ENCODE measurements around the gene SDCCAG8.

Gene SDCCAG8

DNA sequence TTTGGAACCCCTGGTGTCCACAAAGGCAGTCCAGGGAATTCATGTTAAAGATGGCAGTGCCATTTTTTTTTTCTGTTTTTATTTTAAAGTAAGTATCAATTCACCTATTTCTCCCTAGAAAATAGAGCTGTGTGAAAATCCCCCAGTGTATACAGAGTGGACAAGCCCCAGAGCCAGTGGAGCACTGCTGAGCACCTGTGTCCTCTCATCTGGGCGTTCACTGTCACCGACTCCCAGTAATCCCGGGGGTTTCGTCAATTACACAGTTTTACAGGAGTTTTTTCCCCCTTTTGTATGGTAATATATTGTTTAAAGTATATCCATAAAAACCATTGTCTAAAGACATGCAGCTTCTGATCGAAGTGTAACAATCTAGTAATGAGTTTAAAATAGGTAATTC lies 175.8 kb downstream of the SDCCAG8 start:
- DNase-seq: no peak

DNA sequence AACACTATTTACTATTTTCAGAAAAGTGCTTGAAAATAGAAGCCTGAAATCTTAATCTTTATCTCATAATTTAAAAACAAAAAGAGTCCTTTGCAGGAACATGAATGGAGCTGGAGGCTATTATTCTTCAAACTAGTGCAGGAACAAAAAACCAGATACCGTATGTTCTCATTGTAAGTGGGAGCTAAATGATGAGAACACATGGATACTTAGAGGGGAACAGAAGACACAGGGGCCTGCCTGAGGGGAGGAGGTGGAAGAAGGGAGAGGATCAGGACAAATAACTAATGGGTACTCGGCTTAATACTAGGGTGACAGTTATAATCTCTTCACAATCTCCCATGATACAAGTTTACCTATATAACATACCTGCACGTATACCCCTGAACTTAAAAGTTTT lies 176.3 kb downstream of the SDCCAG8 start:
- DNase-seq: no peak

DNA sequence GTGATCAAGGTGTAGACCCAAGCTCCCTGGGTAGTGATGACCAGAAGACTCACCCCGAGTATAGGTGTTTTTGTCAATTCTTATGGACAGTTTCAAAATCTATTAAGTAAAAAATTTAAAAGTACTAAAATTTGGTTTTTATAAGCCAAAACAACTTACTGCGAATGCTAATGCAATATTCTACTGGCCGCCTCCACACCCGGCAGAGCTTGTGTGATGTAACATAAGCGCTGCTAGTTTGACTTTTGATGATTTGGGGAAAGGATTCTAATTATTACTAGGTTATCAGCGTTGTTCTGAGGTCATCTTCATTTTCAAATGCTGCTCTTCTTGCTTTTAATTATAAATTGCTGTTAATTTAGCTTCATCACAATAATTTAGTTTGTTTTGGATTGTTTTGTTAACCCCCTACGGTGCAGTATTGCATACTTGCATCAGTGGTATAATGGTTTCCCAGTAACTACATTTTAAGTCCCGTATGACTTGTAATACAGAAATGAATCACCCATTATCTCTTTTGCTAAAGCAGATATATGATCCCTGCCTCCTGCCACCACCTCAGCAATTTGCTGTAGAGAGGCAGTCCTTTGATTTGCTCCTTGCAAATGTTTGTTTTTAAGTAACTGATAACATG lies 178.0 kb downstream of the SDCCAG8 start:
- no peak for DNase-seq

DNA sequence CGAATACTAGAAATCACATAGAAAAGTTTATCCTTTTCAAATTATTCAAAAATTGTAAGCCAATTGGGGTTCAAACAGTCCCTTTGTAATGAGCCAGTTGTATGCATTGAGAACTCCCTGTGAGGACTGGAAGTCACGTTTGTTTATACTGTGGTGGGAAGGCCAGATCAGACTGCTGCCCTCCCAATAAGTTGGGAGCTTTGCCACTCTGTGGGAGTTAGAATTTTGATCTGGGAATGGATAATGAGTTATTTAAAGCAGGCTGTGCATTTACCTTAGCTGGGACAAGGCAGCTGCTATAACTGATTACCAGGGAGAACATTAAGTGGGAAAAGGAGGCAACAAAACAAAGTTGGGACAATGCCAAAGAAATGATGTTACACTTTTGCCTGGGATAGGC lies 178.8 kb downstream of the SDCCAG8 start:
- DNase-seq: no peak

DNA sequence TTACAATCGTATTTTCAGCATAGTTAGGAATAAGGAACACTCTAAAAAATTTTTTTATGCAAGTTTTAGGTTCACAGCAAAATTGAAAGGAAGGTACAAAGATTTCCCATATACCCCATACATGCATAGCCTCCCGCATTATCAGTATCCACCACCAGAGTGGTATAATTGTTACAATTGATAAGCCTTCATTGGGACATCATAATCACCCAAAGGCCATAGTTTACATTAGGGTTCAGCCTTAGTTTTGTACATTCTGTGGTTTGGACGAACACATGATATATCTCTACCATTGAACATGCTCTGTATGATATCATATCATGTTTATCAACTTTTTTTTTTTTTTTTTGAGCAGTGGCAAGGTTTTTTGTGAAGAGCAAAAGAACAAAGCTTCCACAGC lies 180.0 kb downstream of the SDCCAG8 start:
- DNase-seq: no peak

DNA sequence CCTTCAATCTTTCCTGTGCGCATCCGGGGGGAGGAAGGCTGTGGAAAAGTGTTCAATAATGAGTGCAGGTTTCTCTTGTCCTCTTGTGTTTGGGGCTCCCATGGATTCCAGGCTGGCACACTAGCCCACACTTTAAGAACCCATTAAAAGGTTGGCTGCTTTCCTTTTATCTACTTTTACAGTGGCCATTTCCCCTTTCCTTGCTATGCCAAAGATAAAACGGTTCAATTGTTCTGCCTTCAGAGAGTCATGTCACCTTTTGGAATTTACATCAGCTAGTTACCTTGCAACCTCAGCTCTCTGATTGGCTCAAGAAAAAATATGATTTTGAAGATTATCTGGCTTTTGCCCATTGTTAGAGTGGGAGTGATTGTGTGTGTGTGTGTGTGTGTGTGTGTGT lies 182.3 kb downstream of the SDCCAG8 start:
- DNase-seq: no peak

DNA sequence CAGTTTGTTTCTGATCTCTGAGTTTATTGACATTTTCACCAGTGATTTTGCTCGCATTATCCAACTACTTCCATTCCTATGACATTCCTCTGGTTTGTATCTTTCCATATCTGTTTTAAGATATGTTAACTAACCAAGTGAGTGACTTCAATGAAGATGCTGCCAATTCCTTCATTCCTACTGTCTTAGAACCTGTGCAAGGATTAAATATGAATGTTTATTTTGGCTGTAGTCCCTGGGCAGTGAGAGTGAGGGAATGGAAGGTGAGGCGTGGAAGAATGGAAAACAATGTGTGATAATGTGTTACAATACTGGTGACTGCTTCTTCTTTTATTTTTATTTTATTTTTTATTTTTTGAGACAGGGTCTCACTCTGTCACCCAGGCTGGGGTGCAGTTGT lies 183.0 kb downstream of the SDCCAG8 start:
- no peak for DNase-seq

DNA sequence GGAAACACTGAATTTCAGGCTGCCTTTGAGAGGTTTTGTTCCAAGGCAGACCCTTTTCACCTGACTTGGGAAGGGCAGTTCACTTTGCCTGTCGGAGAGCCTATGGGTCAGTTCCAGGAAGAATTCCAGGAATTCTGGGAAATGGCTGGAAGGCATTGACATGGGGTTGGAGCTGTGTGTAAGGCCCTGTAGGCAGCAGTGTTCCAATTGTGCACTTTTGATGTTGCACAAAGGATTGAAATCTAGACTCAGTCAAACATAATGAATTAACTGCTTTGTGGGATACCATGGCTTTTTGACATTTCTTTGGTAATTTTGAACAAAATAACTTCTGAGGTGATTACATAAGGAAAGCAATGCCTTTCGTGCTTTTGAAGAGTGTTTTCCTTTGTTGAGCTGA lies 184.6 kb downstream of the SDCCAG8 start:
- DNase-seq: no peak

DNA sequence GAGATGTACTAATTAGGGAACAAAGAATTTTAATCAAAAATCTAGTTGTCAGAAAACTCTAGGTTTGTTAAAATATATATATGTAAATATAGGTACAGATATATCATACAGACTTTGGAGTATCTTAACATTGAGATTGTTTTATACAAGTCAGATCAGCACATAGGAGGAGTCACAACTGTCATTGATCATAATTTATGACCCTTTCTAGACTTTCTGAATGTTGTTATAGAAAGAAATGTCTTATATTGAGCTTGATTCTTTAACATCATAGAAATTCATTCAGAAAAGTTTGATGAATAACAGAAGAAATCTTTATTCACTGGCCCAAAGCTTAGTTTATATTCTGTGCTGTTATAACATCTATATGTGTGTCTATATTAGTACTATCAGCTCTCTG lies 185.8 kb downstream of the SDCCAG8 start:
- no peak for DNase-seq

DNA sequence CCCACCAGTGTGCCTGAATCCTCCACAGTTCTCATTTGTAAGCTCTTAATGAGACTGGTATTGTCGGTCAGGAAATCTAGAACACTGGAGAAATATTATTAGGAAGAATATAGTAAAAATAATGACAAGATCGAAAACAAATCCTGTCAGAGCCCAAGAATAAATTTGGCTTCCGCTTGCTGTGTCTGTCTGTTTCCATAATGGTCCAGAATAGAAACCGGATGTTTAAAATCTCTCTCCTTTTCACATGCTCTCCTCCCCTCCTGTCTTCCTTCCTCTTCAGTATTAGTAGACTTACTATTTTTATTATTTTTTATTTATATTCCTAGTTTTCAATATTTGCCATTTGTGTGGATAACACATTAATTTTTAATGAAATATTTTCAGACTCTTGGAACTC lies 187.7 kb downstream of the SDCCAG8 start:
- no peak for DNase-seq

DNA sequence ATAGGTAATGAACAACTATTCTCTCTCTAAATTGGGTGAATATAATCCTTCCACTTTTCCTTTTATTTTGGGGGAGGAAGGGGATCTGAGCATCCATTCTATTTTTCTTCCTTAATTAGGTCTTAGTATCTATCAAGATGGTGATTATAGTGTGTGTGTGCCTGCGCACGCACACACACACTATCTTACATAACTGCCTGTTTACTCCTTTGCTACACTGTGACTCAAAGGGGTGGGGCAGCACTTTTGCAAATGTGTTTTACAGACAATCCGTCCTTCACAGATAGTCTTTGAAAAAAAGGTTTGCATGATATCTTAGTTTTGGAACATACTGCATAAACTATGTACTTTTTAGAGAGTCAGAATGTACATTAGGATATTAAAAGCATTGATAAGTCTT lies 191.5 kb downstream of the SDCCAG8 start:
- no peak for DNase-seq

DNA sequence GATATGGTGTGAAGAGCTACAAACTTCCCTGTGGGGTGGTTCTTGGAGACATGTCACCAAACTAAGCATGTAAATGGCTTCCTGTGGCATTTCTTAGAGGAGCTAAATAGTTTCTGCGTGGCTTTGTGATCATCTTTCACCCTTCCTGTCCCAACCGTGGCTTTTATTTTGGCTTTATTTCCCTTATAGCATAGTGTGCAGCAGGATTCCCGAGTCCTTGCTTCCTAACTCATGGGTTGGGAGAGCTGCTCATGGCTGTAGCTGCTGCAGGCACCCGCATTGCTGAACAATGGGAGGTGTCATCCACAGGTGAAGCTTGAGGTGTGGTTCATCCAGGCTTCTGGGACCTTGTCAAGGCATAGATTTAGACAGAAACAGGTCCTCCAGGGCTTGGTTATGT lies 192.0 kb downstream of the SDCCAG8 start:
- no peak for DNase-seq

DNA sequence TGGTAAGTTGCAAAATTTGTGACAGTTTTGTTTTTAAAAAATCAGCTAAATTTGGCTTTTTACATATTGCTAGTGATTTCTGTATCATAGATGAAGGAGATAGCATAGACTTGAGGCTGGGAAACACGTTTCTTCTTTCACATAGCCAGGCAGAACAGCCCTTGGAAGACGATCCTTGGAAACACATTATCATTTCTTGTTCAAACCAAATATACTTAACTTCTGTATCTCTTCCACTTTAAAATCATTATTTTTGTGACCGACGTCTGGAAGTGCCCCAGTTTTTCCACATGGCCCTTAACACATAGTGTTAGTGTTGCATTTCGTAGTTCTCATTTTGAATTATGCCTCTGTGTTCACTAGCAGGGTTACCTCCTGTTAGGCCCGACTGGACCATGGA lies 193.5 kb downstream of the SDCCAG8 start:
- no peak for DNase-seq

DNA sequence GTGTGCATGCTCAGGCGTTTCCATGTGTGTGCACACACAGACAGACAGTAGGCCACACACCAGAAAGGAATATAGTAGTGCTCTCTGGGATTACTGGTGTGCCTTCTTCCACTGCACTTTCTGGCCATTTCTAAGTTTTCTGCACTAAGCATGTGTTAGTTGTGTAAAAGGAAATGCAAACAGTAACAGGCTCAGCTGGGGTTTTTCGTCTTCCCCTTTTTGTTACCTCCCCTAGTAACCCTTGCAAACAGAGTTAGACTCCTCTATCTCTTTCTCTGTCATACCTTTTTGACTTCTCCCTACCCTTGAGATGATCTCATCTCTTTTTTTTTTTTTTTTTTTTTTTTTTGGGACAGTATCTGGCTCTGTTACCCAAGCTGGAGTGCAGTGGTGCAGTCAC lies 196.3 kb downstream of the SDCCAG8 start:
- DNase-seq: peak; percentile 62

DNA sequence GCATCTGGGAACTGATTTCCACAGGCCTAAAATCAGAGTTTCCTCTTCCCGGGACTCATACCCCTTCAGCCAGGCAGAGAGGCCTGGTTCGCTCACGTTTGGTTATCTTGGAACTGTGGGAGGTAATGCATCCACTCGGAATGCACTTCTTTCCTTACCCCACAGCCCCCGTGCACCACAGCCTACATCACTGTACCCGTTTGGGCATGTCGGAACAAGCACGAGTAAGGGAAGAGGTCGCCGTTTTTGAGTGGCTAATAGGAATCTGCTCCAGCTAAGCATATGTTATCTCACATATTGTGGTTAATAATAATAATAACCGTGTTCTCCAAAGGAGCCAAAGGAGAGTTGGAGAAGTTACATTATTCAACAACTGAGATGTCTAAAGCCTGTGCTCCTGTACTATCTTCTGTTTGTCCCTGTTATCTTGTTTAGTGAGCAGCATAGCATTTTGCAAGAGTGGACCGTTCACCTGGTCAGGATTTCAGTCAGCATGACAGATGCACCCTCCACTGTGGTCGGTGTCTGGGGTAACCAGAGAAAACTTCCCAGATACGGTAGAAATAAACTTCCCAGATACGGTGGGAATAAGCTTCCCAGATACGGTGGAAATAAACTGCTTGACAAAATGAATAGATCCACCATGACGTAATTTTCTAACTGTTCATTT lies 198.6 kb downstream of the SDCCAG8 start:
- DNase-seq: no peak

DNA sequence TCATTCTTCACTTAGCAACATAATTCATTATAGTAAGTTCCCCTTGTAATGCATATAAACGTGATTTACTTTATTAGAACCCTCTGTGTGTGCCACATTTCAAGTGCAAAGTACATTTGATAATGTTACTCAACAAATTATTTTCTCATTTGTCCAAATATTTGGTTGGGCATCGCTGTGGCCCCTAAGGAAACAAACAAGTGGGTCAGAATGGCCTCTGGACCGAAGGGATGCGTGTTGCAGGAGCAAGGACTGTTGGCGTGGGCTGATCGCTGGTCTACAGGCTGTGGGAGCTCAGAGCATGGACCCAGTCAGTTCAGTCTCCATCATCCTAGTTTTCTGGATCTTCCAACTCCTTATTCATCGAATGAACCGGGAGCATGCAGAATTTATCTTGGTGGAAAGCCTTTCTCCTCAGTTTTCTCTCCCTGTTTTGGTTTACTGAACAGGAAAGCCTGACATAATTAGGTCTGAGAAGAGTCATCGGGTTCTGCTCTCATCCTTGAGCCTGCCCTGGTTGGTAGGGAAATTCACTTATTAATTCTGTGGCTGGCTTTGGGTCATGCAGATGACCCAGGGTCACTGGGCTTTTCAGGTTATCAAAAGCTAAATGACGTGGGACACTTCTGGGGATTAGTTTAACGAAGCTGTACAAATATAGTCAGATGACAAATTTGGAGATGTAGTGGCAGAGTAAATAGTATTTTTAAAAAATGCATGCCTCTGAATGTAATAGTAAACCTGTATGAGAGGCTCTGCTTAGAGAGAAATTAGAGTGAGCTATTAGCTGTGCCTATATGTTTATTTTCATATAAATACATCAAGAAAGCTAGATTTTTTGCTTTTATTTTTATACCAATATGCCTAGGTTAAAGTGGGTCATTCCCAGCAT lies 200.2 kb downstream of the SDCCAG8 start:
- DNase-seq: no peak

DNA sequence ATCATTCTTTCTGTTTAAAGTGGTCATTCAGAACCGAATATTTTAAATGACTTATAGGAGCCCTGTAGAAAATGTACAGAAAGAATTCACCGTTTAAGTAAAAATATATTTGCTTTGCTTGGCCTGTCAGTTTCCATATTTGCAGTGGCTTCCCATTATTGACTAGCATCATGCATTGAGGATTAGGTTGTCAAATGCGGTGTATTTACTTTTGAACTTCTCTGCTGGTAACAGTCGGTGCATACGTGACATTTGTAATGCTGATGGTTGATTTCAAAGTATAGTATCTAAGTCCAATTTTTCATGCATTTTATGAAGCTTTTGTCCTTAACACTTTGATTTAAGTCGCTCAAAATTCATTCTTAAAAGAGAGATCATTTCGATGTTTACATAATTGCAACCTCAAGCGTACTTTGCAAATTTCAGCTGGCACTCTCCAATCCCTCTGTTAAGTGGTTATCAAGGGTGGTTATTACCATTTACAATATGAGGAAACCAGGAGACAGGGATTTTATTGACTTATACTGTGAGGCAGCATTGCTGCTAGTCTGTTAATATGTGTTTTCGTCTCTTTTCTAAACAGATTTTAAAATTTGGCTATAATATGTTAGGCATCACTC lies 201.6 kb downstream of the SDCCAG8 start:
- no peak for DNase-seq

DNA sequence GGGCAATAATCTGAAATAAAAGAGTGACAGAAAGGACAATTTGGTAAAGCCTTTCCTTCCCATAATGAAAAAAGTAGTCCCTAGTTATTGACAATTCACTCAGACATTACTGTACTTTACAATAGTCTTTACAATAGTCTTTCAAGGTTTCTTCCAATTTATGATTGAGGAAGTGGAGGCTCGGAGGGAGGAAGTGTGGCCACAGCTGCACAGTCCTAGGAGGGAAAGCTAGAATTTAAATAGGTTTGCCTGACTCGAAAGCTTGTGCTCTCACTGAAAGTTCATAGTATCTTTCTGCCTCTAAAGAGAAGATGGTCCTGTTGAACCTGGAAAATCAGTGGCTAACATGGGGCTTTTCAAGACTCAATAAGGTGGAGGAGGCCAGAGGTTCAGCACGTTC lies 203.2 kb downstream of the SDCCAG8 start:
- DNase-seq: peak; percentile 40

DNA sequence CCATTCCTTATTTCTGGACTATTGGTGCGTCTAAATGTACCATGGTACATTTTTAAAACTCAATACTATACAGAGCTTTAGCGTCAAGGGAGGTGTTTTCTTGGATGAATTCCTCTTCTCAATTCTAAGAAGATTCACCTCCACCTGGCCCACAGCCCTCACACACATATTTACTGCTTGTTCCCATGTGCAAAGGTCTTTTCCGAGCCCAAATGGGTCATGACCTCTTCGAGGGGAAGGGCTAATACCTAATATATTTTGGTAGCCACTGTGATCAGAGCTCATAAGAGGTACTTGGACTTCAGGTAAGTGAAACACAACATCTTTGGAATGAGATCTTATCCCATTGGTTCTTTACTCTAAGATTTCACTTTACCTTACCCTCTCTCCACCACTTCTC lies 205.9 kb downstream of the SDCCAG8 start:
- no peak for DNase-seq

DNA sequence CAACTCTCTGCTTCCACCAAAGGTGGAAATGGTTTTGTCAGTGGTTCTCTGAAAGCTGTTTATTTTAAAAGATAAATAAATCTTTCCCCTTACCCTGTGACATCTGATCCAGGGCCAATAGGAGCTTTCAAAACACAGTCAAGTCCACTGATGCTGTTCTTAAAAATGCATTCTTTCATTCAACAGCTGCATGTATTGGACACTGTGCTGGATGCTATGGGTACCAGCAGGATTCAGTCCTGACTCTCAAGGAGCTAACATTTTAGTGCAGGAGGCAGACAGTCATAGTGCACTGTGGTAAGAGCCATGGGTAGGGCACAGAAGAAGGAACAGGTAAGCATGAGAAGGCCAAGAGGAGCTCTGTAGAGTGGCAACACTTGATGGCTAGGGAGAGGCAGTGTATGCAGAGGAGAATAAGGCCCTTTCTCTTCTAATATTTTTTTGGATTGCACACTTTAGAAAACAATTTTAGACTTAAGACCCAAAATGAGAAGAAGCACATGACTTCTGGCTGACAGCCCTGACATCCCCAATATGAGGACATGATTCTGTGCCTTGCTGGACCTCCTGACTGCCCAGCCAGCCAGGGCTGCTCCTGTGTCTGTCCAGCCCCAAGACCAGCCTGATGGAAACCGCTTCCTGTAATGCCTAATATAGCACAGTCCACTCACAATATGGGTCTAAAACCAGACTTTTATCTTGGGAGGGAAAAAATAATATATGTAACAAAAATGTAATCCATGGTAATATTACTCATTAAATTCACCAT lies 207.3 kb downstream of the SDCCAG8 start:
- no peak for DNase-seq

DNA sequence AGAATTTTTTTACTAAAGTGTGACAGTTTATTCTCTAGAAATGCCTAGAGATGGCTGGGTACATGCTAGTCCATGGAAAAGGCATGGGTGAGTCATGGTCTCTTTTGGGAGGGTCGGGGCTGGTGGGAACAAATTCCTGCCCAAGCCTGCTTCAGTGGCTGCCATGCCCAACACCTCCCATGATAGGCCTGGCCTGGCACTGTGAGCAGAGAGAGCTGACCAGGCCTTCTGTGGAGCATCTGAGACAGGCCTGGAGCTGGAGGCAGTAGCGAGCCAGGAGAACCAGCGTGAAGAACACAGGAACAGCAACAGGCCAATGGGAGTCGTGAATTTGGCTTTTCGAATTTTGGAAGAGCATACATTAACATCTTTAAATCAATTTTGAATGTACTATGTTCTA lies 209.2 kb downstream of the SDCCAG8 start:
- no peak for DNase-seq

DNA sequence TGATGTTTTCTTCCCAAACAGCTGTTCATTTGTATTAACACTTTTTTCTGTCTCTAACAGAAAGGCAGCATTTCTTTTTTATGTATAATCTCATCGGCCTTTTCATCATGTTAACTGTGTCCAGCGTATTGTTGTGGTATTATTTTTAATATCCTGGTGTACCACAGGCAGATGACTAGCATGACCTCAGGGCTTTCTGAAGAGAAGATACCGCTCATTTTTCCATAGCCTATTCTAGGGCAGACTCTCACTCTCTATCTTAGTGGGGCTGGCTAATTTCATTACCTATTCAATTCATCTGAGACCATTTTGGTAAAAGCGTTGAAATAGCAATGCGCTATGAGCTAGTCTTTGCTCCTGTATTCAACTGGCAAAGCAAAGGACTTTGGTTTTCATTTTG lies 209.9 kb downstream of the SDCCAG8 start:
- DNase-seq: no peak

DNA sequence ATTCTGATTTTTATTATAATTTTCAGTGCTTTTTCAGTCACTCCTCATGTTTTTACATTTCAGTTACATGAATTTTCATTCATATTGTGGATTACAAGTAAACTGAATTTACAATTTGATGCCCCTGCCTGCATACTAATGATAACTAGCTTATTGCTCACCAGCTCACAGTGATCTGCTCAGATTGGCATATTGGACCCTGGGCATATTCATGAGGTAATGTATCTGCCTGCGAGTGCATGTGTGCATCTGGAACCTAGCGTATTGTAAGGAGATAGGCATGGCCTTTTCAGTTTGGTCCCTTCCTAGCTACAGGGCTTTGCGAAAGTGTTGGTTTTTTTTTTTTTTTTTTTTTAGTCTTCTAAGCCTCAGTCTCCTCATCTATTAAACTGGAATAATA lies 213.7 kb downstream of the SDCCAG8 start:
- DNase-seq: no peak

Data from GF-D8 (cell line).